Endometrial microvascular endothelial cells (primary cell): ENCODE results near the gene NAXD. TPM values are rescaled to one million over a fixed set of nuclear protein-coding genes. Genes with fewer than 3 reads are reported as not detected.
"Not testable (repeated sequence)": the region's sequence is repeated elsewhere in the genome, so short reads cannot be mapped to it uniquely, and the experiment has no call there.

Source experiments
- in situ Hi-C: cut with HindIII; loops from 2 replicates; pipeline ENCODE4 v1.10.0; 2017; ENCODE audit warnings: low sequenced_read_pairs, low pct_unique_long_range_greater_than_20kb; ENCODE audit errors: inconsistent ontology term
- total RNA-seq: library from RNA; depleted of rRNA; stranded (reverse); fragments of >200 nt; gene quantifications from one replicate; pipeline ENCODE4 v1.2.3, GENCODE V29; 2015; ENCODE audit errors: inconsistent ontology term

The NAXD gene
- total RNA-seq = 18.3 TPM

- in situ Hi-C loops = no loop called here
These were observed at the start of gene NAXD for GRCh38 chr13:110615322-110616102. Gene NAXD, plus strand, starts transcription at chr13:110615545. Its CDS starts 57 bp downstream, at chr13:110615602.

DNA sequence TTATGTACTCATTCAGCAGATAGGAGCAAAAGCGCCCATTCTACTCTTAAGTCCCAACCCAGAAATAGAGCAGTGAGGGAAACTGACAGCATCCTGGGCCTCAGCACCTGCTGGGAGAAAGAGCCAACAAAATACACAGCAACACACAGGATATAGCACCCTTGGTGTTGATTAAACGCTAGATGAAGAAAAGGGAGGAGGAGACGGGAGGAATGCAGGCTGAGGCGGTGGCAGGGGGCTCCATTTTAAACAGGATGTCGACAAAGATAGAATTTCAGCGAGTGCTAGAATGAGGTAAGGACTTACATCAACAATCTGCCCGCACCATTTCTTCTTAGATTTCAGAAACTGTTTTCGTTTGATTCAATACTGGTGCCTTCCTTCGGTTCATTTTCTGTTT lies 49.2 kb upstream of the NAXD start:
- in situ Hi-C loops = no loop called here

DNA sequence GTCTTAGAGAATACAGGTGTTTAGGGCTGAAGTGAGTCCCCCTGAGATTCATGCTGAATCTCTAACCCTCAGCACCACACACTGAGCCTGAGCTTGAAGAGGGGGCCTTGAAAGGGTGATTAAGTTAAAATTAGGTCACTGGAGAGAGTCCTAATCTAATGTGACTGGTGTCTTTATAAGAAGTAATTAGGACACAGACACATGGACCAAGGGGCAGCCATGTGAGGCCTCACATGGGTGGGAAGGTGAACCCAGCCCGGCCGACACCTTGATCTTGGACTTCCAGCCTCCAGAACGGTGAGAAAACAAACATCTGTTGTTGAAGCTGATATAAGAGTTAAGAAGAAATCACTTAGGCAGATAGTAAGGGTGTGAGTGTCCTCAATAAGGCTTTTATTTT lies 46.7 kb upstream of the NAXD start:
- in situ Hi-C loops = no loop called here

DNA sequence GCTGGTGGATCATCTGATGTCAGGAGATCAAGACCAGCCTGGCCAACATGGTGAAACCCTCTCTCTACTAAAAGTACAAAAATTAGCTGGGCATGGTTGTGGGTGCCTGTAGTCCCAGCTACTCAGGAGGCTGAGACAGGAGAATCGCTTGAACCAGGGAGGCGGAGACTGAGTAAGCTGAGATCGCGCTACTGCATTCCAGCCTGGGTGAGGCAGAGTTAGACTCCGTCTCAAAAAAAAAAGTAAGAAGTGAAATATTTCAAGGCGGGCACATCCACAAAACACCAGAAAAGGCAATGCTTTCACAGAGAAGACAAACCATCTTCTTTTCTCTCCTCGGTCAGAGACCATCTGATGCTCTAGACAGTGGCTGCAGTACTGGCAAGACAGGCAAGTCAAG lies 45.4 kb upstream of the NAXD start:
- in situ Hi-C loops = not testable (repeated sequence)

DNA sequence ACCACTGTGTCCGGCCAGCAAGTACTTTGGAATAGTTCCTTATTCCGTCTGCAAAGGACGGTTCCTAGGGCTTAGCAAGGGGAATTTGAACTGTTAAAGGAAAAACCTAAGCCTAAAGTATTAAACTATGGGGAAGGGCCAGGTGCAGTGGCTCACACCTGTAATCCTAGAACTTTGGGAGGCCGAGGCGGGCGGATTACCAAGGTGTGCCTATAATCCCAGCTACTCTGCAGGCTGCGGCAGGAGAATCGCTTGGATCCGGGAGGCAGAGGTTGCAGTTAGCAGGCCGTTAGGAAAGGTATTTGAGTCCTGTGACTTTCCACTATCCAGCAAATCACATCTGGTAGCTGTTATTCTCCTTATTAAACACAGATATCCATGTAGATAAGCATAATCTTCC lies 44.5 kb upstream of the NAXD start:
- in situ Hi-C loops = no loop called here

- in situ Hi-C loops = no loop called here
These were observed 43.2 kb upstream of the NAXD start for GRCh38 chr13:110571896-110572777.

DNA sequence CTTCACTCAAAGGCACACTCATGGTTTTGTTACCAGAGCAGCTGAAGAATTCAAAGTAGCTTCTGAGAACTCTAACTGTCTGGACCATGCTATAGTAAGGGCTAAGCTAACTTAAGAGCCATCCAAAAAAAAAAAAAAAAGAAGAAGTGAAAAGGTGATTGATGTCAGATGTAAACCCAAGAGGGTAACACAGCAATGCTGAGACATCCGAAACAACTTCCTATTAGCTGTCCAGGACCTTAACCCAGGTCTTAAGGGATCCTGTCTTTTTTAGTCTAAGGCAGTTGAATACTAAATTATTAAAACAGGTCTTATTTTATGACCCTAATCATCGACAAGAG lies 42.6 kb upstream of the NAXD start:
- in situ Hi-C loops = no loop called here

DNA sequence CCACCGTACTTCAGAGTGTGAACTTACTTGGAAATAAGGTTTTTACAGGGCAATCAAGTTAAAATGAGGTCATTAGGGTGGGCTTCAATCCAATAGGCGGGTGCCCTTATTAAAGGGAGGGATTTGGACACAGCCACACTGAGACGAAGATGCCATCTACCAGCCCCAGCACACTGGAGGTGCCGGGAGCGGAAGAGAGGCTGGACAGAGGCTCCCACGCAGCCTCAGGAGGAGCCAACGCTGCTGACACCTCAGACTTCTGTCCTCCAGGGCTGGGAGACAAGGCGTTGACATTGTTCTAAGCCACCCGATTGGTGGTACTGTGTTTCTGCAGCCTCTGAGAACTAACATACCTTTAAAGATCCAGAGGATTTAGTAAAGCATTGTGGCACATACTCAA lies 41.2 kb upstream of the NAXD start:
- in situ Hi-C loops = no loop called here

DNA sequence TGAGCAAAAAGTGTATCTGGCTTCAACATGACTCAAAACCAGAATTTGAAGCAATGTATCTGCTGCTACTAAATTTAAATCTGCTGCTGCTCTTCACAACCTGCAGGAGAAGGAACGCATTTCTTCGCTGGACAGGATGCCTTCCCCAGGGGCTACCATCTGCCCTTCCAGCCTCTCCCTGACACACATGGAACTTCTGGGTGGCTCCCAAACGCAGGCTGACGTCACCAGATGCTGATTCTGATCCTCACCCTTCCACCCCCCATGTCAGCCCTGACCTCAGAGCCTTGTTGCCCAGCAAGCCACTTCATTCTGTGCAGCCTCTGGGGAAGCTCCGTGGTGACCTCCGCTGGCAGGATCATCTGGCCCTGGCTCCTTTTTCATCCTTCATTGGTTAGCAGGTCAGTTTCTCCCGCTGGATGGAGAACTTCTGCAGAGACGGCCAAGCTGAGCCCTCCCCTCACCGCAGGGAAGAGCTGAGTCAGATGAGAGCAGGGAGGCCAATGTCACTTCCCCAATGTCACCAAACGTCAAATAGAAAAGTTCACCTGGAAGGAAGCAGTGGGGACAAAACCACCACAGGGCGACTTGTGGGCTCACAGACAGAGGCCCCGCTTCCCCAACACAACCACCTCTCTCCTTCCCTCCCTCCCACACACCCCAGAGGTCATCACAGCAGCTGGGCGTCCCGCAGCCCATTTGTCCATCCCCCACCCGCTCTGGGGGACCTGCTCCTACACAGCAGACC lies 39.8 kb upstream of the NAXD start:
- in situ Hi-C loops = no loop called here

DNA sequence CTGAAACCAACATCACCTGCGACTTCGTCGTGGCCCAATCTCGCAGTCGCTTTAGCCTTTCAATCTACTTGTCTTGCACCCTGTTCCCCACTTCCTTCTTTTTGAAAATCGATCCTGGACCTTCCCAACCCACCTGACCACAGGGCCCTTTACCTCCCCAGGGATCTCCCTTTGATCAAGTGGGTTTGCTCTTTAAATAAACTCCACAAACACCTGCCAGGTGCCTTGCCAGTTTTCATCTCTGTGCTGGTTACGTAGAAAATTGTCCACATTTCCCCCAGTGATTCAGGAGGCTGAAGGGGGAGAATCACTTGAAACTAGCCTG lies 39.3 kb upstream of the NAXD start:
- in situ Hi-C loops = no loop called here

DNA sequence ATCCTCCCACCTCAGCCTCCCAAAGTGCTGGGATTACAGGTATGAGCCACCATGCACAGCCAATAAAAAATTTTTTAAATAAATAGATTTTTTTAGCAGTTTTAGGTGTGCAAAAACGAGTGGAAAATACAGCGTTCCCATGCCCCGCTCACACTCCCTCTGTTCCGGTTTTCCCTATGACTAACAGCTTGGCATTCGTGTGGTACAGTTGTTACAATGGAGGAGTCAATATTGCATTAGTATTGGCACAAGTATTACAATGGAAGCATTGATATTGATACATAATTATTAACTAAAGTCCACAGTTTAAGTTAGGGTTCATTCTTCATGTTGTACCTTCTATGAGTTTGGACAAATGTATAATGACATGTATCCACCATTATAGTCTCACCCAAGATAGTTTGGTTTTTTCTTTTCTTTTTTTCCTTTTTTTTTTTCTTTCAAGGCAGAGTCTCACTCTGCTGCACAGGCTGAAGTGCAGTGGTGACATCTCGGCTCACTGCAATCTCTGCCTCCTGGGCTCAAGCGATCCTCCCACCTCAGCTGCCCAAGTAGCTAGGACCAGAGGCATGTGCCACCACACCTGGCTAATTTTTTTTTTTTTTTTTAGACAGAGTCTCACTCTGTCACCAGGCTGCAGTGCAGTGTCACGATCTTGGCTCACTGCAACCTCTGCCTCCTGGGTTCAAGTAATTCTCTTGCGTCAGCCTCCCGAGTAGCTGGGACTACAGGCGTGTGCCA lies 38.4 kb upstream of the NAXD start:
- in situ Hi-C loops = no loop called here

- in situ Hi-C loops = no loop called here
These were observed 37.0 kb upstream of the NAXD start for GRCh38 chr13:110578363-110578762.

GRCh38 chr13:110580800-110581199 lies 34.5 kb upstream of the NAXD start:
- in situ Hi-C loops = no loop called here

DNA sequence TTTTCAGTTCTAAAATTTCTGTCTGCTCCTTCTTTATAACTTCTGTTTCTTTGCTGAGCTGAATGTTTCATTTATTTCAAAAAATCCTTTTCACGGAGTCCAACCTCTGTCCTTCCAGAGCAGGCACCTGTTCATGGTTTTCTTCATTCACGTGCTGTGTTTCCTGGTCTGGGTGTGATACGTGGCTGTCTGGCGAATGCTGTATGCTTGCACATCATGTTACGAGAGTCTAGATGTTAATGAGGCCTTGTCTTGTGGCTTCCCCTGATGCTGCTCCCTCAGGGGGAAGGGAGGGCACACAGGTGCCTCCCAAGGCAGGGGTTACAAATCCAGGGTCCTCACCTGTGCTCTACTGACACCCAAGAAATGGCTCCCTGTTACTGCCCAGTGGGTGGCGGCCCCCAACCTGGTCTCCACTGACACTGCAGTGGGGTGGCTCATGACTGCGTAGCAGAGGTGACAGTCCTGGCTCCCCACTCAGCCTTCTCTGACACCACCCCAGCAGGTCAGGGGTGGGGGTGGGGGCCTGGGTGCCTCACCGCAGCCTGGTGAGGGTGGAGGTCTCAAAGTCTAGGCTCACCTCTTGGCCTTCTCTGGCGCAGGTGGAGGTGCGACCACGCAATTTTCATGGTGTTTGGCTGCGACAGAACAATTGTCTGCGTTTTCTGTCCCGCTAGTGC lies 33.7 kb upstream of the NAXD start:
- in situ Hi-C loops = no loop called here

- in situ Hi-C loops = no loop called here
These were observed 32.9 kb upstream of the NAXD start for GRCh38 chr13:110582421-110582954.

DNA sequence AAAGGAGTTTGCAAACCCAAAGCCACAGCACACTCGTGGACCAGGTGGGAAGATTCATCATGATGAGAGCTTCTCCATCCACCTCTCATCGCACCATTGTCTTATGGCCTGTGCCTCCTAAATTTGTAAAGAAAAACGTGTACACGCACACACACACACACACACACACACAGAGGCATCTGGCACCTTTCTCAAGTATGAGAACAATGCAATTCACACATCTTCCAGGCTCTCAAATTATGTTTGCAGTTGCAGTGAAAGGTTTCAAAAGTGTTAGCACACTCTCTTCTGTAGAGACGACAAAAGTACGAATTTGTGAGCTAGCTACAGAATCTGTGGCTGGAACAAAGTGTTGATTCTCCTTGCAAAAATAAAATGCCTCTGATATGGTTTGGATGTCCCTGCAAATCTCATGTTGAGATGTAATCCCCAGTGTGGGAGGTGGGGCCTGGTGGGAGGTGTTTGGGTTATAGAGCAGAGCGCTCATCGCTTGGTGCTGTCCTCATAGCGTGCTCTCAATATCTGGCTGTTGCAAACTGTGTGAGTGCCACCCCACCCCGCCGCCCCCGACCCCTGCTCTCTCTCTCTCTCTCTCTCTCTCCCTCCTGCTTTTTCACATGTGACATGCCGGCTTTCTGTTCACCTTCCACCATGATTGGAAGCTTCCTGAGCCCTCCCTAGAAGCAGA lies 32.0 kb upstream of the NAXD start:
- in situ Hi-C loops = no loop called here

DNA sequence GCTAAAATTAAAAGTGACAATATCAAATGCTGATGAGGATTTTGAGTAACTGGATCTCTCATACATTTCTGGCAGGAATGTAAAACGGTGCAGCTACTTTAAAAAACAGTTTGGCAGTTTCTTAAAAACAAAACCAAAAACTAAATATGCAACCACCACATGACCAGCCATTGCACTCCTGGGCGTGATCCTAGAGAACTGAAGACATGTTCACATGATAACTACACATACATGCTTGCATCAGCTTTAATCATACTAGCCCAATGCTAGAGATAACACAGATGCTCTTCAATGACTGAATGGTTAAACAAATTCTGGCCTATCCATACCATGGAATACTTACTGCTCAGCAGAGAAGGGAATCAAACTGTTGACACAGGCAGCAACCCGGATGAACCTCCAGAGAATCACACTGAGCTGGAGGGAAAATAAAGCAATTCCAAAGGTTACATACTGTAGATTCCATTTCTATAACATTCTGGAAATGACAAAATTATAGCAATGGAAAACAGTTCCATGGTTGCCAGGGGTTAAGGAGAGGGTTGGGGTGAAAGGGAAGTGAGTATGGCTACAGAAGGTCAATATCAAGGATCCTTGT lies 25.5 kb upstream of the NAXD start:
- in situ Hi-C loops = no loop called here
